CD4-positive, alpha-beta T cell (primary cell): ENCODE data around the gene DNAH1. TPM values are rescaled to one million over a fixed set of nuclear protein-coding genes. Genes with fewer than 3 reads are reported as not detected.

ENCODE experiments used
- ATAC-seq: fragments of 200-7000 bp; cut with Tn5 transposase; one replicate; pipeline ENCODE4 v1.10.0; 2022; ENCODE audit warnings: mild to moderate bottlenecking; ENCODE audit not compliant: poor library complexity
- CTCF ChIA-PET: fragments of 350-600 bp; sonication (Branson Sonifier 250); formaldehyde crosslinking; loops from one replicate; lab custom pipeline; 2021; ENCODE audit warnings: antibody characterized with exemption, inconsistent platforms; lab: Charles Lee
- POLR2A ChIA-PET: fragments of 350-600 bp; sonication (Branson Sonifier 250); formaldehyde crosslinking; loops from one replicate; lab custom pipeline; 2021; ENCODE audit warnings: antibody characterized with exemption, inconsistent platforms; lab: Charles Lee
- DNase-seq, 14 experiments: peaks; one replicate each; pipeline ENCODE4 v3.0.0-alpha.2; 2013 to 2020; ENCODE audit warnings: mixed read lengths in 2 of 14
- H3K27ac ChIP-seq, 2 donors: one replicate each; pipeline versions ENCODE4 v1.5.1 to v1.7.0; 2013; ENCODE audit warnings: low read length in 2 of 2, low read depth in 1 of 2, mild to moderate bottlenecking in 1 of 2
- H3K27me3 ChIP-seq, 2 experiments: 1 replicate in 1 of 2; 2 replicates in 1 of 2; pipeline versions ENCODE4 v1.6.1 to v1.7.0; 2013; ENCODE audit warnings: low read length in 2 of 2, control low read depth in 1 of 2, mild to moderate bottlenecking in 1 of 2, moderate library complexity in 1 of 2; ENCODE audit not compliant: insufficient read depth in 2 of 2, control insufficient read depth in 1 of 2
- H3K36me3 ChIP-seq: one replicate; pipeline ENCODE4 v1.6.1; 2013; ENCODE audit warnings: low read length, control low read depth; ENCODE audit not compliant: insufficient read depth
- H3K4me1 ChIP-seq: one replicate; pipeline ENCODE4 v1.6.1; 2013; ENCODE audit warnings: low read length, control low read depth; ENCODE audit not compliant: insufficient read depth
- H3K4me3 ChIP-seq: one replicate; pipeline ENCODE4 v1.5.1; 2013; ENCODE audit warnings: mild to moderate bottlenecking, low read length, moderate library complexity
- H3K9me3 ChIP-seq, 2 experiments: 1 replicate in 1 of 2; 2 replicates in 1 of 2; pipeline versions ENCODE4 v1.6.1 to v1.7.0; 2013; ENCODE audit warnings: low read length in 2 of 2, mild to moderate bottlenecking in 2 of 2, control low read depth in 1 of 2, moderate library complexity in 1 of 2; ENCODE audit not compliant: control insufficient read depth in 1 of 2, insufficient read depth in 1 of 2
- H3K27ac Mint-ChIP-seq: one replicate; pipeline ENCODE4 v1.8.0; 2020; ENCODE audit warnings: mixed read lengths
- H3K27me3 Mint-ChIP-seq: one replicate; pipeline ENCODE4 v1.8.0; 2021; ENCODE audit warnings: mixed read lengths
- H3K36me3 Mint-ChIP-seq: one replicate; pipeline ENCODE4 v1.8.0; 2021; ENCODE audit warnings: low read depth, mixed read lengths
- H3K4me1 Mint-ChIP-seq: one replicate; pipeline ENCODE4 v1.8.0; 2021; ENCODE audit warnings: low read depth, mixed read lengths
- H3K4me3 Mint-ChIP-seq: one replicate; pipeline ENCODE4 v1.8.0; 2020; ENCODE audit warnings: mild to moderate bottlenecking, mixed read lengths
- H3K9me3 Mint-ChIP-seq: one replicate; pipeline ENCODE4 v1.8.0; 2020; ENCODE audit warnings: mixed read lengths
- CTCF ChIP-seq: fragments of 200-600 bp; IDR thresholded peaks from one replicate; pipeline ENCODE4 v1.8.0; 2022; ENCODE audit warnings: antibody characterized with exemption, mild to moderate bottlenecking
- intact Hi-C, 2 experiments: fragments of 100-400 bp; cut with DNase I in 1 of 2; cut with micrococcal nuclease in 1 of 2; formaldehyde crosslinking; loops; one replicate each; pipeline versions ENCODE4 v1.15.1 to v1.9.0; 2023 to 2025; cut with DNase I, micrococcal nuclease
- polyA plus RNA-seq, 2 donors: library from polyadenylated mRNA; unstranded; fragments of 120-200 nt; gene quantifications; one replicate each; pipeline ENCODE4 v1.2.1, GENCODE V29; 2013
- total RNA-seq, 174 experiments: library from RNA in 2 of 174; stranded (reverse) in 2 of 174; gene quantifications; one replicate each; pipeline ENCODE4 v1.2.3 and lab custom pipeline; 2021 to 2026

The DNAH1 gene
- total RNA-seq (10 to 100 TPM; 49.7 to 50.7 TPM), total RNA-seq (lab: John Stamatoyannopoulos, UW) (12.8 to 215 (median 76.3) reads per million in 172 experiments)
- 19.9 TPM for polyA plus RNA-seq (2013, experiment 1 of 2)
- polyA plus RNA-seq (2013, experiment 2 of 2): 33.4 TPM

GRCh38 chr3:52315977-52316764, at the start of gene DNAH1:
DNAH1 (plus strand) TSS chr3:52316319; CDS start chr3:52322443, 6,124 bp downstream.
- POLR2A ChIA-PET: interaction anchor here (1.5 kb wide), 1 partner anchor 28 kb away, joined by 7 read pairs; the partner anchor contains the start of gene GLYCTK
- peak within 1 kb of the TSS; percentile 1 for H3K27ac Mint-ChIP-seq
- intact Hi-C loops: no loop called here
- H3K36me3 ChIP-seq: peaks cover 10% of the 10 kb centered on the region
- ATAC-seq (no peak), DNase-seq (no peak)
- no peak within 1 kb of the TSS for H3K4me3 ChIP-seq
- no peaks in the 10 kb centered on the region for H3K27me3 ChIP-seq
- no peaks in the 10 kb centered on the region for H3K9me3 Mint-ChIP-seq
- no peaks in the 10 kb centered on the region for H3K36me3 Mint-ChIP-seq
- H3K9me3 ChIP-seq: no peaks in the 10 kb centered on the region
- no peaks in the 10 kb centered on the region for H3K27me3 Mint-ChIP-seq
- CTCF ChIA-PET: no interaction called here
- no peak for TF ChIP-seq CTCF
- no peak within 1 kb of the TSS for H3K27ac ChIP-seq
- H3K4me3 Mint-ChIP-seq: no peak within 1 kb of the TSS
- peaks cover 22% of the 10 kb centered on the region for H3K4me1 Mint-ChIP-seq
- H3K4me1 ChIP-seq: peaks cover 21% of the 10 kb centered on the region

GRCh38 chr3:52268036-52268435, 48.1 kb upstream of the DNAH1 start:
- H3K36me3 Mint-ChIP-seq: peaks cover 97% of the 10 kb centered on the region
- ATAC-seq: peak; percentile 64
- POLR2A ChIA-PET: interaction anchor here (0.7 to 5.9 kb wide), 6 partner anchors 9 to 25 kb away, joined by 3 to 131 read pairs (median 6); partner anchors contain the start of gene PPM1M
- H3K9me3 Mint-ChIP-seq: no peaks in the 10 kb centered on the region
- peaks cover 66% of the 10 kb centered on the region for H3K4me1 ChIP-seq
- TF ChIP-seq CTCF: no peak
- H3K4me3 ChIP-seq: no peak overlapping the region
- peaks cover 82% of the 10 kb centered on the region for H3K36me3 ChIP-seq
- peak overlapping the region; percentile 80 for H3K4me3 Mint-ChIP-seq
- peak overlapping the region; percentile 61 to 66 for H3K27ac ChIP-seq
- H3K9me3 ChIP-seq: no peaks in the 10 kb centered on the region
- peak overlapping the region; percentile 92 for H3K27ac Mint-ChIP-seq
- no peaks in the 10 kb centered on the region for H3K27me3 Mint-ChIP-seq
- peak in 11 of 14 experiments; percentile 40 to 70 (median 60) for DNase-seq
- peaks cover 94% of the 10 kb centered on the region for H3K4me1 Mint-ChIP-seq
- intact Hi-C loops: loop anchor here in 1 of 2 experiments (1.0 kb wide), 1 partner anchor 10 kb away; the partner anchor contains the start of gene WDR82
- no peaks in the 10 kb centered on the region for H3K27me3 ChIP-seq
- CTCF ChIA-PET: interaction anchor here (0.7 to 1.1 kb wide), 5 partner anchors 10 to 145 kb away, joined by 3 to 5 read pairs (median 4); partner anchors contain the start of gene WDR82

GRCh38 chr3:52269776-52270175, 46.3 kb upstream of the DNAH1 start:
- Histone ChIP-seq H3K36me3 (peaks cover 75% of the 10 kb centered on the region), H3K27me3 (no peaks in the 10 kb centered on the region), H3K27ac (peak overlapping the region; percentile 70 to 75), H3K4me3 (no peak overlapping the region), H3K9me3 (no peaks in the 10 kb centered on the region), H3K4me1 (peaks cover 65% of the 10 kb centered on the region)
- H3K4me3 Mint-ChIP-seq: peak overlapping the region; percentile 87
- DNase-seq (no peak), ATAC-seq (no peak)
- POLR2A ChIA-PET: interaction anchor here (2.0 to 5.9 kb wide), 3 partner anchors 14 to 32 kb away, joined by 8 to 131 read pairs (median 28); partner anchors contain the start of genes PPM1M and TWF2
- no peaks in the 10 kb centered on the region for H3K9me3 Mint-ChIP-seq
- H3K27ac Mint-ChIP-seq: peak overlapping the region; percentile 92
- no peak for TF ChIP-seq CTCF
- CTCF ChIA-PET: interaction anchor here (1.4 to 2.3 kb wide), 3 partner anchors 9 to 13 kb away, joined by 3 to 7 read pairs (median 5); partner anchors contain the start of gene WDR82
- H3K36me3 Mint-ChIP-seq: peaks cover 96% of the 10 kb centered on the region
- intact Hi-C loops: loop anchor here (2.0 to 10.0 kb wide), 3 partner anchors 13 to 65 kb away; partner anchors contain the start of gene TWF2 (in 1 of the 2)
- peaks cover 93% of the 10 kb centered on the region for H3K4me1 Mint-ChIP-seq
- no peaks in the 10 kb centered on the region for H3K27me3 Mint-ChIP-seq
